Activated T-helper 1 cell treated with anti-CD3 and anti-CD28 coated beads, Interleukin-12 subunit alpha, Interleukin-12 subunit beta, Interleukin-2, Interleukin-4 antibody, amounts not matched to agents 30 ng/mL and 10 ng/mL and 1 ng/mL, durations not matched to agents 14 hours and 24 hours and 36 hours (primary cell): ENCODE results near the gene LSG1. TPM values are rescaled to one million over a fixed set of nuclear protein-coding genes. Genes with fewer than 3 reads are reported as not detected.

Experiments
- DNase-seq: peaks from one replicate; pipeline ENCODE4 v3.0.0; 2021; ENCODE audit warnings: low spot score
- H3K27ac Mint-ChIP-seq: one replicate; pipeline ENCODE4 v1.8.0; 2021; ENCODE audit warnings: mild to moderate bottlenecking, mixed read lengths
- H3K27me3 Mint-ChIP-seq: one replicate; pipeline ENCODE4 v1.8.0; 2022; ENCODE audit warnings: mild to moderate bottlenecking, moderate library complexity, mixed read lengths; ENCODE audit not compliant: insufficient read depth
- H3K36me3 Mint-ChIP-seq: one replicate; pipeline ENCODE4 v1.8.0; 2021; ENCODE audit warnings: low read depth, mixed read lengths
- H3K4me1 Mint-ChIP-seq: one replicate; pipeline ENCODE4 v1.8.0; 2021; ENCODE audit warnings: low read depth, mixed read lengths
- H3K4me3 Mint-ChIP-seq: one replicate; pipeline ENCODE4 v1.8.0; 2021; ENCODE audit warnings: mild to moderate bottlenecking, moderate library complexity, mixed read lengths
- H3K9me3 Mint-ChIP-seq: one replicate; pipeline ENCODE4 v1.8.0; 2021; ENCODE audit warnings: mixed read lengths
- intact Hi-C: fragments of 100-400 bp; cut with micrococcal nuclease; formaldehyde crosslinking; loops from one replicate; pipeline ENCODE4 v1.15.1; 2024
- total RNA-seq: library from RNA; stranded (reverse); gene quantifications from 2 replicates; pipeline ENCODE4 v1.2.3, GENCODE V29; 2022

LSG1 gene
- total RNA-seq, 1 donor from 2014 or later, result 65.1 TPM

DNA sequence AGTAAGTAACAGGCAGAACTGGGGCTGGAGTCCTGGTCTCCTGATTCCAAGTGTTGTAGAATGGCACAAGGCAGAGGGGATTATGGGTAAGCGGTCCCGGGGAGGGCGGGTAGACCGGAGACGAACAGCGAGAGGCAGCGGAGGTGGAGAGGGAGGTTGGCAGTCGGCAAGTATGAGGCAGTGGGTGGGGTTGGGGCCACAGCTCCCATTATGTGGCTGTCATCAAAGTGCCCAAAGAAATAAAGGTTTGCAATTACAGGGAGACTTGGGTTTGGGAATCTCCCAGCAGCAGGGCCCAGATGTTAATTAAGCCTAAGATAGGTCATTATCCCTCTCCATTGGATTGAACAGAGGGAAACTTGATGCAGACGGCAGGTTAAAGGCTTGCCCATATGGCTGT is 30.6 kb upstream of the LSG1 start:
- DNase-seq, result no peak
- Mint-ChIP-seq H3K27ac (no peak overlapping the region), H3K36me3 (no peaks in the 10 kb centered on the region), H3K4me1 (no peaks in the 10 kb centered on the region), H3K27me3 (peaks cover 2% of the 10 kb centered on the region), H3K9me3 (no peaks in the 10 kb centered on the region), H3K4me3 (no peak overlapping the region)
- intact Hi-C loops, result no loop called here

DNA sequence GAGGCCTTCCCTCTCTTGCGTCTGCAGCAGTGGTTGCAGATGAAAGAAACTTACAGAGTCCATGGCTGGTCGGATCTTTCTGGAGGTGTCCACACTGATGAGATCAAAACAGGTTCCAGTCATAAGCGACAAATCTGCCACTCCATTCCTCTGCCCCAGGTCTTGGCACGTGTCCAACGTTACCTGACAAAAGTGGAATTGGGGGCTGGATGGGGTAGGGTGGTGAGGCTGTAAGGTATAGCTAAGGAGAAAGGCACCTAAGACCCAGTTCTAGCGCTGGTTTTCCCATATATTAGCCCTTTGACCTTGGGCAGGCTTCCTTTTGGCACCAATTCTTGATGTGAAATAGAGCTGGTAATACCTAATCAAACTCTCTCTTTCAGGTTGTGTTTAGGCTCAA is 24.7 kb upstream of the LSG1 start:
- Mint-ChIP-seq H3K9me3 (no peaks in the 10 kb centered on the region), H3K27me3 (peaks cover 6% of the 10 kb centered on the region), H3K4me3 (no peak overlapping the region), H3K27ac (no peak overlapping the region), H3K4me1 (no peaks in the 10 kb centered on the region), H3K36me3 (no peaks in the 10 kb centered on the region)
- intact Hi-C loops, result no loop called here
- DNase-seq, result no peak

DNA sequence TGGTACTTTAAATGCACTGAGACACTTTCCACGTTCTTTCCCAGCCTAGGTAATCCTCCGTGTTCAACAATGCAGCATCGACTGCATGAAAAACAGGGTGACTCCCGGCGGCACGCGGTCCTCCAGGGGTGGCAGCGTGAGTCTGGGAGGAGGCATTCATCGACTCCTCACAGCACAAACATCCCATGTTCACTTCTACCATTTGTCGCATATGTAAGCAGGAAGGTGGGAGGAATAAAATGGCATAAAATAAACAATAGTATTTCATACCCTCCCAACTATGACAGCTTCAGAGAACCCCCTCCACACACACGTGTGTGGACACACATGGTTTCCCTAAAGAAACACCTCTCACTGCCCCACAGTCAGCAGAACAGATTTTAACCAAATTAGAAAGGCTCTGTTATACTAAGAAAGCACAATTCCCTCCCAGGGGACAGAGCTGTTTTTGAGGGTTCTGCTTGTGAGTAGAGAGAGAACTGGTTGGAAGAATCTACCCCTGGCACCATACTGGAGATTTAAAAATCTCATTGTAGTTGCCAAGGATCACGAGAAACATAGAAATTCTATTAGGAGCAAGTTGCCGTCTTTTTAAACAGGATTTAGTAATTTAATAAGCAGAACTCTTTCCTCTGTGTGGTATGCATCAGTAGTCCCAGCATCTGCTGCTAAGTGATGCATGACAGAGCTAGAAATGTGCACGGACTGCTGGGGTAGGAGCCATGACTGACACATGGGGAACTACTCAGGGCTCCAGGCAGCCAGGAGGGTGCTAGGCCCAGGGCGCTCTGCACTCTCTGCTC is 19.7 kb upstream of the LSG1 start:
- H3K4me1 Mint-ChIP-seq, result peaks cover 28% of the 10 kb centered on the region
- H3K9me3 Mint-ChIP-seq, result no peaks in the 10 kb centered on the region
- peaks cover 29% of the 10 kb centered on the region for H3K27me3 Mint-ChIP-seq
- H3K4me3 Mint-ChIP-seq, result no peak overlapping the region
- H3K27ac Mint-ChIP-seq, result no peak overlapping the region
- peaks cover 8% of the 10 kb centered on the region for H3K36me3 Mint-ChIP-seq
- DNase-seq, result no peak
- intact Hi-C loops, result no loop called here

DNA sequence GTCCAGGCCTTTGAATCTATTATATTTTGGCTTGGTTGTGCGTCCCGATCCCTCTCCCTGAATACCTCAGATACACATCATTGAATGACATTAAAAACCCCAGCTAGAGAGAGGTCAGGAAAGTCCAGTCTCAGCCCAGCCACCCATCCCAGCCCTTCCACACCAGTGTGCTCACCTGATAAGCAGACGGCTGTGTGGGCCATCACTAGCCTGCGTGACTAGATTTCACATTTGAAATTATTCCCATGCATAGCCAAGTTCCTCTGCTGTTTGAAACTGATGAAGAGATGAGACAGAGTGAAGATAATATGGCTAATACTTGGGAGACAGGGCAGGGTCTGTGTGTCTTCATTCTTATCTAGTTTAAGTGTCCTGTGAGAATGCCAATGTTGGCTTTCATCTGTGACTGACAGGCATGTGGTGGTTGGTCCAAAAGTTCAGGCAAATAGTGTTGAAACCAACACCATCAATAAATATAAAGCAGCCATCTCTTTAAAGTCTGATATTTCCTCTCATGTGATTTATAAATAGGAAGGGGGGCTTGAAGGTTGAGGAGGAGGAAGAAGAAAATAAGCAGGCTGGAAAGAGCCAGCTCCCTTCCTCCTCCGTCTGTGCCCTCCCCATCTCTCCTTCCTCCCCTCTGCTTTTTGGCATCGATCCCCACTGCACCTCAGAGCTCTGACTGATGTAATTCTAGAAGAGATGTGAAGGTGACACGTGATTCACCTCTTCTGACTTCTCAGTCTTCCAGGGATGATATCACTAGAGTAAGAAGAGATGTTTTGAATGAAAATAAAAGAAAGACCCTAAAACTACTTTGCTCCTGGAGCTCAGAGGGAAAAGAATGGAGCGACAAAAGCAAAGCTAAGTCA is 18.7 kb upstream of the LSG1 start:
- Mint-ChIP-seq H3K4me3 (no peak overlapping the region), H3K36me3 (peaks cover 8% of the 10 kb centered on the region), H3K27ac (no peak overlapping the region), H3K9me3 (no peaks in the 10 kb centered on the region), H3K27me3 (peaks cover 30% of the 10 kb centered on the region), H3K4me1 (peaks cover 34% of the 10 kb centered on the region)
- DNase-seq, result no peak
- intact Hi-C loops, result no loop called here

DNA sequence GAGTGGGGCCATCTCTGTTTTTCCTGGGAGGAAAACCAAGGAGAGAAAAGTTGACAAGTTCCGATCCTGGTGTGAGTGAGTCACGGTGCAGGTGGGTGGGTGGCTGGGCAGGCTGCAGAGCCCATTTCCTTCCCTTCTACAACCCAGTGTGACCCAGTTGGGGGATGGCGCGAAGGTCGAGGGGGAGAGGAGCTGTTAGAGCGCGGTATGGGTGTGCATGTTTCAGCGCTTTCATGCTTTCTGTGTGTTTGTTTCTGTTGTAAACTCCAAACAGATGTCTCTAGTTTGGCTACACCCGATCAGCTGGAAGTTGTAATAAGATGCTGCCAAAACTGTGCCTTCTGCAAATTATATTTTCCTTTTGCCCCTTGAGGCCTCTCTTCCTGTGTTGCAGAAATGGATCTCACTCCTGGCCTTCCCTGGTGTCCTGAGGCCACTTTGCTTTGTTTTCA is 17.5 kb upstream of the LSG1 start:
- H3K4me1 Mint-ChIP-seq, result peaks cover 43% of the 10 kb centered on the region
- DNase-seq, result no peak
- H3K27ac Mint-ChIP-seq, result no peak overlapping the region
- H3K27me3 Mint-ChIP-seq, result peaks cover 31% of the 10 kb centered on the region
- intact Hi-C loops, result loop anchor here (5.0 kb wide), 6 partner anchors 218 to 853 kb away; partner anchors contain the start of genes ACAP2 and PPP1R2
- peaks cover 9% of the 10 kb centered on the region for H3K36me3 Mint-ChIP-seq
- H3K9me3 Mint-ChIP-seq, result no peaks in the 10 kb centered on the region
- H3K4me3 Mint-ChIP-seq, result peak overlapping the region; percentile 60

DNA sequence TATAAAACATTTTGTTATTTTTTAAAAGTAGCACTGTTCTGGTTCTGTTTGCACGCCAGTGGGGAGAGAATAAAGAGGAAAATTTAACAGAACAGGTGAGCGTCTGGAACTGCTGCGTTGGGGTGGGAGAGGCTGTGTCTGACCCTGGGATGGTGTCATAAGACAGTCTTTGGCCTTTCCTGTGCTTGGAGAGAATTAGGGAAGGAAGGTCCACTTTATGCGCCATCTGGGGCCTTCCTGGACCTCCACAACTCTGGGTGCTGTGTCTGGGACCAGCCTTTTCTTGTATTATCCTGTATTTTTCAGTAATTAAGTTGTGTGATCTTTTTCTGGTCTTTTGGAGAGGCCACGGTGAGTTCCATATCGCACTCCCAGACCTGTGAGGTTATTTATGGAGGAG is 17.0 kb upstream of the LSG1 start:
- H3K9me3 Mint-ChIP-seq, result no peaks in the 10 kb centered on the region
- peak overlapping the region; percentile 60 for H3K4me3 Mint-ChIP-seq
- peaks cover 9% of the 10 kb centered on the region for H3K36me3 Mint-ChIP-seq
- intact Hi-C loops, result loop anchor here (5.0 kb wide), 6 partner anchors 218 to 853 kb away; partner anchors contain the start of genes ACAP2 and PPP1R2
- no peak overlapping the region for H3K27ac Mint-ChIP-seq
- DNase-seq, result no peak
- H3K4me1 Mint-ChIP-seq, result peaks cover 43% of the 10 kb centered on the region
- H3K27me3 Mint-ChIP-seq, result peaks cover 34% of the 10 kb centered on the region

DNA sequence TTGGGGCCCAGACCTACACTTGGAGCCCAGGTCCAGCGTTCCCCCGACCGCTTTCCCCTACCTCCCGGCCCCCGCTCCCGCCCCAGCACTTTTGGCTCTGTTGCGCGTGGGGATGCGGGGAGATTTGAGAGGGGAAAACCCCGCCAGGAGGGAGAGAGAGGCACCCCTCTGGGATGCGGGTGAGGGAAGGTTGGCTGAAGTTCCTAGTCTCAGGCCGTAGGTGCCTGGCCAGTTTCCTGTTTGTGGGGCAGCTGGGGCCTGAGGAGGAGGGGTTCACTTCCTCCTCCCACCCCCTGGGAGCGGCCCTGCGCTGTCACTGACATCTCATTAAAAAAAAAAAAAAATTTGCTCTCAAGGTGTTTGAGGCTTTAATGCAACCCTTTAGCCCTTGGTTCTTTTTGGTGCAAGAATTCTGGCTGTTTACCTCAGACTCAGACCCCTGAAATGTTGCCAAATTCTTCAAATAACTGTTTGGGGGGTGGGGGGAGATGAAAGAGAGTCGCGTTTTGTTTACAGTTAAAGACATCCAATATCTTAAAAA is 16.3 kb upstream of the LSG1 start:
- no peak for DNase-seq
- intact Hi-C loops, result loop anchor here (5.0 kb wide), 6 partner anchors 219 to 854 kb away; partner anchors contain the start of genes ACAP2 and PPP1R2
- Mint-ChIP-seq H3K9me3 (no peaks in the 10 kb centered on the region), H3K4me1 (peaks cover 47% of the 10 kb centered on the region), H3K4me3 (peak overlapping the region; percentile 60), H3K27ac (no peak overlapping the region), H3K36me3 (peaks cover 9% of the 10 kb centered on the region), H3K27me3 (peaks cover 34% of the 10 kb centered on the region)

DNA sequence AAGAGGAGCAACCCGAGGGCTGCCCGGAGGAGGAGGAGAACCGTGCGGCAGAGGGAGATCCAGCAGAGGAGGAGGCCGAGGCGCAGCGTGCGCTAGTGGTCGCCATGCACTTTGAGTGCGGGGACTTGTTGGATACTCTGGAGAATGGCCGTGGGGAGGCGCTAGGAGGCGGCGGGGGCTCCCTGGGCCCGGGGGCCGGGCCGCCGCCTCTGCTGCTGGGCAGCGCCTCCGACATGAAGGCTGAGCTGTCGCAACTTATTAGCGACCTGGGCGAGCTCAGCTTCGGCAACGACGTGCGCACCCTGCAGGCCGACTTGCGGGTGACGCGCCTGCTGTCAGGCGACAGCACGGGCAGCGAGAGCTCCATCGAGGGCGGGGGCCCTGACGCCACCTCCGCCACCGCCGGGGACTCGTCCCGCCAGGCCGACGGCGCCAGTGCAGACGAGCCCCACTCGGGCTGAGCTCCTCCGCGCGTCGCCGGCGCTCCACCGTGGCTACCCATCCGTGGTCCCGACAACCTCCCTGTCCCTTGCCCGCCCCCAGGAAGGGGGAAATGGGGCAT is 15.7 kb upstream of the LSG1 start:
- Mint-ChIP-seq H3K27me3 (peaks cover 36% of the 10 kb centered on the region), H3K4me3 (peak overlapping the region; percentile 92), H3K36me3 (peaks cover 9% of the 10 kb centered on the region), H3K4me1 (peaks cover 52% of the 10 kb centered on the region), H3K27ac (no peak overlapping the region), H3K9me3 (no peaks in the 10 kb centered on the region)
- intact Hi-C loops, result loop anchor here (5.0 kb wide), 6 partner anchors 220 to 855 kb away; partner anchors contain the start of genes ACAP2 and PPP1R2
- DNase-seq, result peak; percentile 68

DNA sequence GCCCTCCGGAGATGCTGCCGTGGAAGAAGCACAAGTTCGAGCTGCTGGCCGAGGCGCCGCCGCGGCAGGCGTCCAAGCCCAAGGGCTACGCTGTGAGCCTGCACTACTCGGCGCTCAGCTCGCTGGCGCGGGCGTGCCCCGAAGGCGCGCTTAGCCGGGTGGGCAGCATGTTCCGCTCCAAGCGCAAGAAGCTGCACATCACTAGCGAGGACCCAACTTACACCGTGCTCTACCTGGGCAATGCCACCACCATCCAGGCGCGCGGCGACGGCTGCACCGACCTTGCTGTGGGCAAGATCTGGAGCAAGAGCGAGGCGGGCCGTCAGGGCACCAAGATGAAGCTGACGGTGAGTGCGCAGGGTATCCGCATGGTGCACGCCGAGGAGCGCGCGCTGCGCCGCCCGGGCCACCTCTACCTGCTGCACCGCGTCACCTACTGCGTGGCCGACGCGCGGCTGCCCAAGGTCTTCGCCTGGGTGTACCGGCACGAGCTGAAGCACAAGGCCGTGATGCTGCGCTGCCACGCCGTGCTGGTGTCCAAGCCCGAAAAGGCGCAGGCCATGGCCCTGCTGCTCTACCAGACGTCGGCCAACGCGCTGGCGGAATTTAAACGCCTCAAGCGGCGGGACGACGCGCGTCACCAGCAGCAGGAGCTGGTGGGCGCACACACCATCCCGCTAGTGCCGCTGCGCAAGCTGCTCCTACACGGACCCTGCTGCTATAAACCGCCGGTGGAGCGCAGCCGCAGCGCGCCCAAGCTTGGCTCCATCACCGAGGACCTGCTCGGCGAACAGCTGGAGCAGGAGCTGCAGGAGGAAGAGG is 15.0 kb upstream of the LSG1 start:
- H3K36me3 Mint-ChIP-seq, result peaks cover 9% of the 10 kb centered on the region
- intact Hi-C loops, result loop anchor here (5.0 kb wide), 6 partner anchors 220 to 855 kb away; partner anchors contain the start of genes ACAP2 and PPP1R2
- H3K27me3 Mint-ChIP-seq, result peaks cover 36% of the 10 kb centered on the region
- peak overlapping the region; percentile 92 for H3K4me3 Mint-ChIP-seq
- H3K4me1 Mint-ChIP-seq, result peaks cover 59% of the 10 kb centered on the region
- H3K27ac Mint-ChIP-seq, result no peak overlapping the region
- H3K9me3 Mint-ChIP-seq, result no peaks in the 10 kb centered on the region
- DNase-seq, result no peak

DNA sequence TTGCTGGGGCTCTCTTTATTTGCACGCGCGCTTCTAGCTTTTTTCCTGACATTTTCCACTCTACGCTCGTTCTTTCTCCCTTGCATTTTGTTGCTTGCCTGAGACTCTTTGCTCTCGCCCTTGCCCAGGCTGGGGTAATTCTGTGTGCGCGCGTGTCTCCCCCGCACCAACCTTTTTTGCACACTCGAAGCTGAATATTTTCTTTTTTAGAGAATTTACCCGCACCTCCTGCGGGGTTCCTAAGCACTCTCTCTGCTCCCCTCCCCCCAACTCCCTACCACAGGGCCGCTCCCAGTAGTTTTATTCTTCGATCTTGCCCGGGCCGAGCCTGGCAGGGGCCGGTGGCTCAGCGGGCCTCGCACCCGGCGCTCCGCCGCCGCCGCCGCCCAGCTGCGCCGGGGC is 14.4 kb upstream of the LSG1 start:
- Mint-ChIP-seq H3K36me3 (peaks cover 9% of the 10 kb centered on the region), H3K27ac (peak overlapping the region; percentile 61), H3K4me3 (peak overlapping the region; percentile 92), H3K27me3 (peaks cover 36% of the 10 kb centered on the region), H3K9me3 (no peaks in the 10 kb centered on the region), H3K4me1 (peaks cover 60% of the 10 kb centered on the region)
- intact Hi-C loops, result loop anchor here (5.0 kb wide), 6 partner anchors 221 to 856 kb away; partner anchors contain the start of genes ACAP2 and PPP1R2
- DNase-seq, result no peak

DNA sequence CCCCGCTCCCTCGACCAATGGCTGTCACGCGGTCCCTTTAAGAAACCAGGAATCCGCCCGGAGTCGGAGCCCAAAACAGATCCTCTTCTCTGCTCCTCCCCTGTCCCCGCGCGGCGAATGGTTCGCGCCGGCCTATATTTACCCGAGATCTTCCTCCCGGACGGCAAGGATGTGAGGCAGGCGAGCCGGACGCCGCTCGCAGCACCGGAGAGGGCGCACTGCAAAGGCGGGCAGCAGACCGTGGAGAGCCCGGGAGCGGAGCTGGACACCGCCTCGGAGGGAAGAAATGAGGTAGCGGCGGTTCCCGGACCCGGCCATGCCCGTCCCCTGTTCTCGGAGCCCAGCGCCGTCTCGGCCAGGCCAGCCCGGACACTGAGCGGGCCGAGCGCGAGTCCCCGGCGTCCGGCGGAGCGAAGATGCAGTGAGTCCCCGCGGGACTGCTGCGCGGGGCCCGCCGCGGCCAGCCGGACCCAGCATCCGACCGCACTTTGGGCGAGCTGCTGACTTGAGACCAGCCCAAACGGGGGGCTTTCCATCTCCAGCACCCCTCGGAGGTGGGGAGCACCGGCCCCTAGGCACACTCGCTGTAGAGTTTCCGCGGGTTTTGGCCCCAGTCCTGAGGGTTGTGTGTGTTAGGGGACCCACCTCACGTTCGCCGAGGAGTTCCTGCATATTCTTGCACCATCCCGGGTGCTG is 13.9 kb upstream of the LSG1 start, which contains the start of gene FAM43A:
FAM43A (plus strand) TSS at position 166 of the 696 bp plus-strand sequence. CDS start 944 bp downstream, outside the sequence.
- H3K27ac Mint-ChIP-seq, result peak within 1 kb of the TSS; percentile 77
- DNase-seq, result peak; percentile 75
- peaks cover 37% of the 10 kb centered on the region for H3K27me3 Mint-ChIP-seq
- H3K36me3 Mint-ChIP-seq, result peaks cover 9% of the 10 kb centered on the region
- intact Hi-C loops, result loop anchor here (1.0 to 5.0 kb wide), 8 partner anchors 11 to 856 kb away; partner anchors contain the start of genes ACAP2 and PPP1R2
- peak within 1 kb of the TSS; percentile 92 for H3K4me3 Mint-ChIP-seq
- peaks cover 62% of the 10 kb centered on the region for H3K4me1 Mint-ChIP-seq
- H3K9me3 Mint-ChIP-seq, result no peaks in the 10 kb centered on the region
